Hematopoietic multipotent progenitor cell treated with erythropoietin and hydrocortisone succinate and interleukin-3 and kit ligand, for 8 days (in vitro differentiated cells): ENCODE results near the gene RNU6-9.

Experiments used
- DNase-seq: peaks from one replicate; pipeline ENCODE4 v3.0.0-alpha.2; 2015

Gene RNU6-9

DNA sequence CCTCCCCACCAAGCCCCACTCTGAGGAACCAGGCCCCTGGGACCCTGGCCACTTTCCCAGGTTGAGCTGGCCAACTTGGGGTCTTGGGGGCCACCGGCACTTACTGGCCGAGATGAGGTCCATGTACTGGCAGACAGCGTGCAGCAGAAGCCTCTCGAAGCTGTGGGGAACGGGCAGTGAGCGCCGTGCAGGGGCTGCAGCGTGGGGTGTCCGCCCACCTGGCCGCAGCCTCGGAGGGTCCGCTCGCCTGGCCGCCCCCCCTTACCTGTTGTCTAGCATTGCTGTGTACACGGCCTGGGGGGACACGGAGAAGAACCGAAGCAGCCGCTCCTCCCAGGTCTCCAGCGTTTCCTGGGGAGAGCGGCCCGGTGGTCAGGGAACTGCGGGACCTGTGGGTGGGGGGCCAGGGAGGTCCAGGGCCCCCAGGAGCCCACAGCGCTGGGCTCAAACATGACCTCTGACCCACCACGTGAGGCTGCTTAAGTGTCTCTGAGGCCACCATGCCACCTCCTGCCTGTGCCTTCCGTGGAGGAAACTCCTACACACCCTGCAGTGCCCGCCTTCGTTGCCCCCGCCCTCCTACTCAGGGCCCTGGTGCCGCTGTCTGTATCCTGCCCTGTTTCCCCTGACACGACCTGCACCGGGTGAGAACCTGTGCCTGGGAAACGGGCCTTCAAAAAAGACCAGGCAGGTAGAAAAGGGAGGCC, 6.2 kb downstream of the RNU6-9 start:
- DNase-seq: no peak

DNA sequence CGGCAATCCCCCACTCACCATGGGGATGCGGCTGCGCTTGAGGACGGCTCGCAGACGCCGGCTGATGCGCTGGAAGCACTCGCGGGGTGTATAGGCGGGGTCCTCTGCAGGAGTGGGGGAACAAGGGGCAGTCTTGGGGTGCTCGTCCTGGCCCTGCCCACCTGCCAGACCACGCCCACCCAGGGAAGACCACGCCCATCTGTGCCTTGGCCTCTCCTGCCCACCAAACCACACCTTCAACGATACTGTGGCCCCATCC, 6.7 kb downstream of the RNU6-9 start:
- no peak for DNase-seq

DNA sequence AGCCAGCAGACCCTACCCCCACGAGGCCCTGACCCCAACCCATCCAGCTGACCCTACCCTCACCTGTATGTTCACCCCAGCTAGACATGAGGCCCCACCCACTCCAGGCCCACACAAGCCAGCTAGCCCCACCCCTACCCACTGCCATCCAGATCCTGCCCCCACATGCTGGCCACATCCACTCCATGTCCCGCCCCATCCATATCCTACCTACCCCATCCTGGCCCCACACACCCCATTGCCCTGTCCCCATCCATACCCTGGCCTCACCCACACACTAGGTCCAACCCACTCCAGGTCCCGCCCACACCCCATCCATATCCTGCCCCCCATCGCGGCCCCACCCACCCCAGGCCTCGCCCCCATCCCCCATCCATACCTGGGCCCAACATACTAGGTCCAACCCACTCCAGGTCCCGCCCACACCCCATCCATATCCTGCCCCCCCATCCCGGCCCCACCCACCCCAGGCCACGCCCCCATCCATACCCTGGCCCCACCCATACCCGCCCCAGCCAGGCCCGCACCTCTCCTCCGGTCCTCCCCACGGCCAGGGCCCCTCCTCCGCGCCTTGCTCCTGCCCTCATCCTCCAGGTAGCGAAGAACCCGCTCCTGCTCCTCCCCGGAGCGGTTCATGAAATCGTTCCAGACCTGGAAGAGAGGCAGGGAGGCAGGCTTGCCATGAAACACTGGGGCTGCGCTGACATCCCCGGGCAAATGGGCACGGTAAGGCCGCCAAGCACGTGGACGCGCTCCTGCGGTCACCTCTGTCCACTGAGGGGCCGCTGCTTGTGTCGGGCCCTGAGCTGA, 7.2 kb downstream of the RNU6-9 start:
- peak; percentile 64 for DNase-seq

DNA sequence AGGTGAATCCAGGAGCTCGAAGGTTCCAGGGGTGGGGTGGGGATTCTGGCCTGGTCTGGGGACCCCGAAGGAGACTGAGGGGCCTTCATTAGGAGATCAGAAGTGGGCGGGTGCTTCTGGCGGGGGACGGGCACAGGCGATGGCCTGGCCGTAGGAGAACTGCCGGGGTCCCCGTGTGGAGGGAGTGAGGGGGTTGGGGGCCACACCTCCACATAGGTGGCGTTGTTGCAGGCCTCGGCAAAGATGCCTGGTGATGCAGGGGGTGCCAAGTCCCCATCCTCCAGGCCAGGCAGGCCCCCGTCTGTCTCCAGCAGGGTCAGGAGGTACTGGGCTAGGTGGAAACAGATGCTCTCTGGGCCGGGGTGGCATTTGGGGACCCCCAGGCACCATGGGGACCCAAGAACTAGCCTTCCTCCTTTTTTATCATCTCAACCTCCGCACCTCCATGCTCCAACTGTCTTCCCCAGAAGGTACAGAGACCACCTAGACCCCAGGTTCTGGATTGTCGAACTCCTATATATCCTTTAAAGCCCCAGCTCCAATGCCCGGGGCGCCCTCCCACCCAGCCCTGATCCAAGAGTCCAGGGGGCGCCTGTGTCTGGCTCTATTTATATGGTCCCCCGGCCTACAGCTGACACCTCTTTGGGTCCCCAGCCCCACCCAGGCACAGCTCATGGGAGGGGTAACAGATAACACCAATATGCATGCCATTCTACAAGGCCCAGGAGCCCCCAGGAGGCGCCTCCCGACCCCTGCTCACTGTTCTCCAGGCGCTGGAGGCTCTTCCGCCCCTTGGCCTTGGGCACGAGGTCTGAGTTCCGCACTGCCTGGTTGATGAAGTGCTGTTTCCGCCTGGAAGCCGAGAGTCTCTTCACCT, 8.2 kb downstream of the RNU6-9 start:
- DNase-seq: no peak

DNA sequence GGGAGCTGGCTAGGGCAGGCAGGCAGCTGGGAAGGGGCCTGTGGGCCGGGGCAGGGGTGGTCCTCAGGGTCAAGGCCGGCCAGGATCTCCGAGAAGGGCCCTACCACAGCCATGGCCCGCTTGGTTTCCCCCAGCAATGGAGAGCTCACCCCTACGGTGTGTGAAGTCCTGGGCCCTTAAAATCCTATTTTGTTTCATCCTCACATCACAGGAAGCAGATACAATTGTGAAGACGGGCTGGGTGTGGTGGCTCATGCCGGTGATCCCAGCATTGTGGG, 8.7 kb downstream of the RNU6-9 start:
- DNase-seq: no peak

DNA sequence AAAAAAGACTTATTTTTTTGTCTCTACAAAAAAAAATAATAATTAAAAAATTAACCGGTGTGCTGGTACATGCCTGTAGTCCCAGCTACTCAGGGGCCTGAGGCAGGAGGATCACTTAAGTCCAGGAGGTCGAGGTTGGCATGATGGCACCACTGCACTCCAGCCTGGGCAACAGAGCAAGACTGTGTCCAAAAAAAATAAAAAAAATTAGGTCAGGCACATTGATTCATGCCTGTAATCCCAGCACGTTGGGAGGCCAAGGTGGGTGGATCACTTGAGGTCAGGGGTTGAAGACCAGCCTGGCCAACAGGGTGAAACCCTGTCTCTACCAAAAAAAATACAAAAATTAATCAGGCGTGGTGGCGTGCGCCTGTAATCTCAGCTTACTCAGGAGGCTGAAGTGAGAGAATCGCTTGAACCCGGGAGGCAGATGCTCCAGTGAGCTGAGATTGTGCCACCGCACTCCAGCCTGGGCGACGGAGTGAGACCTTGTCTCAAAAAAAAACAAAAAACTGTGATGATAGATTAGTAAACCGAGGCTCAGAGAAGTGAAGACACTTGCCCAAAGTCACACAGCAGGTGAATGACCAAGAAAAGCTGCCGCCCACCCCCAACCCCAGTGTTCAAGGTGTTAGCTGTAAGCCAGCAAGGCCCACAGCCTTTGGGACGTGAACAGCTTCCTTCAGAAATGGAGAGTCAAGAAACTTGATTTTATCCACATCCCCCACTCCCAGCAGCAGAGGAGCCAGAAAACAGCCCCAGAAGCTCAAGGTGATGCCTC, 9.4 kb downstream of the RNU6-9 start:
- DNase-seq: no peak

DNA sequence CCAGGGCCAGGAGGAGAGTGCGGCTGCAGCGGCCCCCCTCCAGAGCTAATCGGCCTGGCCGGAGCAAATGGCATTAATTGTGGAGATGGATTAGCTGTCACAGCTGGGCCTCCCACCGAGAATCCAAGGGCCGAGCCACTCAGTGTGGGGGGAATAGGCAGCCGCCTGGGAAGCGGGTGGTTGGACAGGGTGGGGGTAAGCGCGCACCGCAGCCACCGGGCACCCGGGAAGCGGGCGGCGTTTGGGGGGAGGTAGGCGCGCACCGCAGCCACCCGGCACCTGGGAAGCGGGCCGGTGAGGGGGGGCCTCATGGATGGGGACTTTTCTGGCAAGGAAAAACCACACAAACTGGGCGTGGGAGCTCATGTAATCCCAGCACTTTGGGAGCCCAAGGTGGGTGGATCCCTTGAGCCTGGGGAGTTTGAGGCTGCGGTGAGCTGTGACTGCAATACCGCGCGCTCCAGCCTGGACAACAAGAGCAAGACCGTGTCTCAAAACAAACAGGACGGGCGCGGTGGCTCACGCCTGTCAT, 10.0 kb downstream of the RNU6-9 start:
- DNase-seq: no peak

DNA sequence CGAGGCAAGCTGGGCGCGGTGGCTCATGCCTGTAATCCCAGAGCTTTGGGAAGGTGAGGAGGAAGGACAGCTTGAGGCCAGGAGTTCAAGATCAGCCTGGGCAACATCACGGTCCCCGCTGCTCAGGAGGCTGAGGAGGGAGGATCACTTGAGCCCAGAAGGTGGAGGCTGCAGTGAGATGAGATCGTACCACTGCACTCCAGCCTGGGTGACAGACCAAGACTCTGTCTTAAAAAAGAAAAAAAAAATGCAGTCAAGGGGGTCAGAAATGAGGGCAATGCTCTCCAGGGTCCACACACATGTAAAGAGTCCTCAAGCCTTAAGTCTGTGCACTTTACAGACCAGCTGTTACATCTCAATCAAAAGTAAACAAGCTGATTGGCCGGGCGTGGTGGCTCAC, 11.3 kb downstream of the RNU6-9 start:
- DNase-seq: no peak

DNA sequence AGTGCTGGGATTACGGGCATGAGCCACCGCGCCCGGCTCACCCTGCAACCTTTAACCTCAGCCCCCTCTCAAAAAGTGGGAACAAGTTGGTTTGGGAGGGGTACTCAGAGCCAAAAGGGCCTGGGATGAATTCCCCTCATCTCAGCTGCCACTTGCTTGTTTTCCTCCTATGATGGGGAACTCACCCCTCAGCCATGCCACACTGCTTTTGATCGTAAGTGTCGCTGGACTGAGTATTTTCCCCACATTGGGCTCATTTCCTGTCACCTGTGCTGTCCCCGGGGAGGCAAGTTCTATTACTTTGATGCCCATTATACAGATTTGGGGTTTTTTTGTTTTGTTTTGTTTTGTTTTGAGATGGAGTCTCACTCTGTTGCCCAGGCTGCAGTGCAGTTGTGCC, 13.2 kb downstream of the RNU6-9 start:
- no peak for DNase-seq

DNA sequence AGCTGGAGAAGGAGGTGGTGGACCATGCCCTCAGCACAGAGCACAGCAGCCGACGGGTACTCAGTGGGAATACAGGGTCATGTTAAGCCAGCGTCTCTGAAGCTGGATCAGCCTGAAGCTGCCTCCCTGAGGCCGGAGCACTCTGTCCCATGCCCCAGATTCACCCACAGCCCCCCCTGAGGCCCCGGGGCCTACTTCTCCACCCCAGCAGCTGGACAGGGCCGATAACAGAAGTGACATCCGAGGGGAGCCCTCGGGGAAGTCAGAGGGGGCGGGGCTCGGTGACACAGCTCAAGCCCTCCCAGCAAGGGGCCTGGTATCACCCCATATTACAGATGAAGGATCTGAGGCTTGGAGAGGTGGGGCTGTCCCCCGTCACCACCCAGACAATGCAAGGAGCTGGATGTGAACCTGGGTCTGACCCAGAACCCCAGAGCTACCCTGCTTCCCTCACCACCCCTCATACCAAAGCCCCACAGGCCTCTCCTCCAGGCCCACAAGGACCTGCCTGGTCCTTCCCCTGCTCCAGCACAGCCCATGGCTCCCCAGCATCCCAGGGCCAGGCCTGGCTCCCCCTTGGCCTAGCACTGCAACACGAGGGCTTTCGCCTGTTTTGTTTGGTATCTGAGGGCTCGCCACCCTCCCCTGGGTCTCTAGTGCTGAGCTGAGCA, 14.0 kb downstream of the RNU6-9 start:
- DNase-seq: peak; percentile 99

DNA sequence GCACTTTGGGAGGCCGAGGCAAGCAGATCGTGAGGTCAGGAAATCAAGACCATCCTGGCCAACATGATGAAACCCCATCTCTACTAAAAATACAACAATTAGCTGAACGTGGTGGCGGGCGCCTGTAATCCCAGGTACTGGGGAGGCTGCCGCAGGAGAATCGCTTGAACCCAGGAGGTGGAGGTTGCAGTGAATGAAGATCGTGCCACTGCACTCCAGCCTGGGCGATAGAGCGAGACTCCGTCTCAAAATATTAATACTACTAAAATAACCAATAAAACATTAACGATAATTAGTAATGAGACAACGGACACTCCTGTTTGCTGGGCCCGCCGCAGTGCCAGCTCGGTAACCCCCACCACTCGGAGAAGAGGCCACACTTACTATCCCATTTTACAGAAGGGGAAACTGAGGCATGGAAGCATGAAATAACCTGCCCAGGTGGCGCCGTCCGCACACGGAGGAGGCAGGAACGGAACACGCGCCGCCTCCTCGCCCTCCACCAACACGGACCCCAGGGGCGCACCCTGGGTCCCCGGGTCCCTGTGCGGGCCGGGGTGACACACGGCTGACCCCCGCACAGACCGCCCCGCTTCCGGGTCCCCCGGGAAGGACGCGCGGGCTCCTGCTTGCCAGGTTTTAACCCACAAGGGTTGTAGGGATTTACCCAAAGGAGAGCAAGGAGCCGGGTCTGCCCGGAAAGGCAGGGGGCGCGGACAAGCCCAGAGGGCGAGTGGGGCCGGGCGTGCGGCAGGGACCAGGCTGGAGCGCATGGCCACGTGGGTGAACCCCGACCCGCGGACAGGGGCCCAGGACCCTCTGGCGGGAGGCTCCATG, 18.1 kb downstream of the RNU6-9 start:
- no peak for DNase-seq

DNA sequence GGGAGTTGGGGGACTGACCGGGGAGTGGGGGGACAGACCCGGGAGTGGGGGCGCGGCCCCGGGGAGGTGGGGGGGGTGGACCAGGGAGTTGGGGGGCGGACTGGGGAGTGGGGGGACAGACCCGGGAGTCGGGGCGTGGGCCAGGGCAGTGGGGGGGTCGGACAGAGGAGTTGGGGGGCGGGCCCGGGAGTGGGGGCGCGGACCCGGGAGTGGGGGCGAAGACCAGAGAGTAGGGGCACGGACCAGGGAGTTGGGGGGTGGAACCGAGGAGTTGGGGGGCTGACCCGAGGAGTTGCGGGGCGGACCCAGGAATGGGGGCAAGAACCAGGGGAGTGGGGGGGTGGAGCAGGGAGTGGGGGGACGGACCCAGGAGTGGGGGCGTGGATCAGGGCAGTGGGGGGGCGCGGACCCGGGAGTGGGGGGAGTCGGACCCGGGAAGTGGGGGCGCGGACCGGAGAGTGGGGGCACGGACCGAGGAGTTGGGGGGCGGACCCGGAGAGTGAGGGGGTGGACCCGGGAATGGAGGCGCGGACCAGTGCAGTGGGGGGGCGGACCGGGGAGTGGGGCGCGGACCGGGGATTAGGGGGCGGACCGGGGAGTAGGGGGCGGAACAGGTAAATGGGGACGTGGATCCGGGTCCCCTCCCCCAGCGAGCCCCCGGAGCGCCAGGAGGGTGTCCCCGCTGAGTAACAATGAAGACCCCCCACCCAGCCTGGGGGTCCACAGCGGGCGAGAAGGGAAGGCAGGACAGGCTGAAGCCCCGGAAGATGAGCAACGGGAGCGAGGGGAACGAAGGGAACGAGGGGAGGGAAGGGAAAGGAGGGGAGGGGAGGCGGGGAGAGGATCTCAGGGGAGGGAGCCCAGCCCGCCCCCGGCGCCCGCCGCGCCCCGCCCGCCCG, 19.1 kb downstream of the RNU6-9 start:
- no peak for DNase-seq

DNA sequence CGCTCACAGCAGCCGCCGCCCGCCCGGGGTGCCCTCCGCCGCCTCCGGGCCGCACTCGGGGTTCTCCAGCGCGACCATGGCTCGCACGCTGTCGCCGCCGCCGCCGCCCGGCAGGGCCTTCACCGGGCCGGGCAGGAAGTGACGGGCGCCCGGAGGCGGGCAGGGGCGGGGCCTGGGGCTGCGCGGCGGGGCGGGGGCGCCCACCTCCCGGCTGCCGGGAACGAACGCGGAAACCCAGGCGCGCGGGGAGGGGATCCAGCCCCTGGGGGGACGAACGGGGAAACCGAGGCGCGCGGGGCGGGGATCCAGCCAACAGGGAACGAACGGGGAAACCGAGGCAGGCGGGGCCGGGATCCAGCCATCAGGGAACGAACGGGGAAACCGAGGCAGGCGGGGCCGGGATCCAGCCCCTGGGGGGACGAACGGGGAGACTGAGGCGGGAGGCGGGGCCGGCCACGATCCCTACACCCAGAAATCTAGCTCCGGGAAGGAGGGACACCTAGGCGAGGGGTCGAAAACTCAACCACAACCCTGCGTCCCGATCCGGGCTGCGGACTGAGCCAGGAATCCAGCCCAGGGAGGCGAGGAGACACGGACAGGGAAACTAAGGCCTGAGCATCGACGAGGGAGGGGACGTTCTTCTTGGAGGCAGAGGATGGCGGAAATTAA, 19.9 kb downstream of the RNU6-9 start, which contains the start of gene R3HDM4:
TSS of gene R3HDM4 (minus strand) at position 140 of the 669 bp plus-strand sequence. CDS start at position 78, 62 bp downstream.
- DNase-seq: peak; percentile 53

DNA sequence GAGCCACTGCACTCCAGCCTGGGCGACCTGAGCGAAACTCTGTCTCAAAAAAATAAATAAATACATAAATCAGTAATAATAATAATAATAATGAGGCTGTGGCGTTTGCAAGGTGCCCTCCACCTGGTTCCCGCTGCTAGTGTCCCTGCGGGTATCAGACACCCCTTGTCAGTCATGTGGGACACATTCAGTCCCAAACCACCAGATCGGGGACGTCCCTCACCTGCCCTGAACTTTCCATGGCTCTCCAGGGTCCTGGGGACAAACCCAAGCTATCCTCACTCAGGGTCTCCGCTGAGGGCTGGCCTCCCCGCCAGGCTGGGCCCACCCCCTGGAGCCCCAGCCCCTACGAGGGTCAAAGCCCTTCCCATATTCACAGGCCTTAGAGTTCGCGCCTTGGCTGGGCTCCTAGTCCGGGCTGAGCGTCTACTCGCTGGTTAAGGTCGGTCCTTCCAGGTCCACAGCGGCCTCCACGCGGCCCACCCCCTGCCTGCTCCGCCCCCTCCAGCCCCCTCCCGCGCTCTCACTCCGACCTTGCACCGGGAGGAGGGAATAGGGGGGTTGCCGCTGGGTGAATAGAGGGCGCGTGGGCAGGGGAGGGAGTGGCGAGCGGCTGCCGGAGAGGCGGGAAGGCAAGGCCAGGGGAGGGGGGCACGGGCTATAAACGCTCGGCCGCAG, 23.5 kb downstream of the RNU6-9 start:
- no peak for DNase-seq

DNA sequence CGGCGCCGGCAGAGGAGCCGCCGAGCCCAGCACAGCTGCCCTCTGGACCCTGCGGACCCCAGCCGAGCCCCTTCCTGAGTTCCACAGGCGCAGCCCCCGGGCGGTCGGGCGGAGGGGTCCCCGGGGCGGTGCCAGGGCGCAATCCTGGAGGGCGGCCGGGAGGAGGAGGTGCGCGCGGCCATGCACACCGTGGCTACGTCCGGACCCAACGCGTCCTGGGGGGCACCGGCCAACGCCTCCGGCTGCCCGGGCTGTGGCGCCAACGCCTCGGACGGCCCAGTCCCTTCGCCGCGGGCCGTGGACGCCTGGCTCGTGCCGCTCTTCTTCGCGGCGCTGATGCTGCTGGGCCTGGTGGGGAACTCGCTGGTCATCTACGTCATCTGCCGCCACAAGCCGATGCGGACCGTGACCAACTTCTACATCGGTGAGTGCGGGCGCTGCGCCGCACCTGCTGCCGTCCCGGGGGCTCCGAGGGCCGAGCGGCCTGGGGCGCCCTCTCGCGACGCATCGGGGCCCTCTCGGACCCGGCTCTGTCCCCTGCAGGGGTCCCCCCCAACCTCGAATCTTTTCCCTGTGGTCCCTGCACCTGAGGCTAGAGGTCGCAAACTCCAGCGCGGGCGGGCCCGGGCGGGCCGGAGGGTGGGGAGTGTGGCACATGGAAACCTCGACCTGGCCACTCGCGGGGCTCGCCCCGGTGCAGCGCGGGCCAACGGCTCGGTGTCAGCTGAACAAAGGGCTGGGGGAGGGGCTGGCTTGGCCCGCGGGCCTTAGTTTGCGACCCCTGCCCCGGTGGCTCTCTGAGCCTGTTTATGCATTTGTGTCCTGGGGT, 24.3 kb downstream of the RNU6-9 start, which contains the start of gene KISS1R:
TSS of gene KISS1R (plus strand) at position 11 of the 829 bp plus-strand sequence. CDS start at position 181, 170 bp downstream.
- peak; percentile 24 for DNase-seq

DNA sequence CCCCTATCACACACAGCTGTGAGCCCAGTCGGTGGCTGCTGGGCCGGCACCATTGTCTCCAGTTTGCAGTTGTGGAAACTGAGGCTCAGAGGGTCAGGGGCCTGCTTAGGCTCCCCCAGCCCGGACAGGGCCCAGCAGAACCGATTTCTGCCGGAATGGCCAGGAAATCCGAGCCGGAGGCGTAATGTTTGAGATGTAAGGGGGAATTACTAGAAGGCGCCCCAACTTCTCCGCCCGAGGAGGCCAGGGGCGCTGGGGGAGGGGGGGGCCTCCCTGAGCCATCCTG, 24.8 kb downstream of the RNU6-9 start:
- DNase-seq: no peak

DNA sequence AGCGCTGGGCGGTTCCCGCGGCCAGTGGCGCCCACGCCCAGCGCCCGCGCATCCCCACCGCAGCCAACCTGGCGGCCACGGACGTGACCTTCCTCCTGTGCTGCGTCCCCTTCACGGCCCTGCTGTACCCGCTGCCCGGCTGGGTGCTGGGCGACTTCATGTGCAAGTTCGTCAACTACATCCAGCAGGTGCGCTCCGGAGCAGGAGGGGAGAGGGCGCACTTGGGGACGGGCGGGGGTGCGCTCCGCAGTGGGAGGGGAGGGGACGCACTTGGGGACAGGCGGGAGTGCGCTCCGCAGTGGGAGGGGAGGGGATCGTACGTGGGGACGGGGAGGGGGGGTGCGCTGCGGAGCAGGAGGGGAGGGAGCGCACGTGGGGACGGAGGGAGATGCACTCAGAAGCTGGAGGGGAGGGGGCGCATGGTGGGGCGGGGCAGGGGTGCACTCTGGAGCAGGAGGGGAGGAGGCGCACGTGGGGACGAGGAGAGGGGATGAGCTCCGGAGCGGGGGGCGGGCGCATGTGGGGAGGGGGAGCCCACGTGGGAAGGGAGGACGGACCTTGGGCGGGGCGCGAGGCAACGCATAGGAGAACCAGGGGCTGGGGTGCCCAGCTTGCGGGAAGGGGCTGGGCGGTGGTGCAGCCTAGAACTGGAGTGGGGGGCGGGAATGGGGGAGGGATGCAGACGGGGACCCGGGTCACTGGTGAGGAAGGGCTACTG, 25.4 kb downstream of the RNU6-9 start:
- DNase-seq: no peak
